H9 (cell line): Measurements from ENCODE around the gene FOXP2. TPM values are rescaled to one million over a fixed set of nuclear protein-coding genes. Genes with fewer than 3 reads are reported as not detected.
A peak's percentile ranks its signal among the peaks of the same experiment; 100 is the strongest.

Experiments
- DNase-seq: peaks from one replicate; pipeline ENCODE4 v3.0.0-alpha.2; 2017
- H2AFZ ChIP-seq: one replicate; pipeline ENCODE4 v1.6.1; 2013; ENCODE audit warnings: mild to moderate bottlenecking, low read length, control low read depth, moderate library complexity
- H2AK5ac ChIP-seq: 2 replicates; pipeline ENCODE4 v1.6.1; 2013; ENCODE audit warnings: low read length, control low read depth, mixed read lengths; ENCODE audit not compliant: insufficient read length
- H2BK120ac ChIP-seq: one replicate; pipeline ENCODE4 v1.6.1; 2013; ENCODE audit warnings: low read depth, mild to moderate bottlenecking, low read length, control low read depth, inconsistent platforms; ENCODE audit not compliant: poor library complexity, severe bottlenecking
- H2BK12ac ChIP-seq: 2 replicates; pipeline ENCODE4 v1.6.1; 2013; ENCODE audit warnings: low read length, control low read depth, mixed read lengths, low read depth; ENCODE audit not compliant: insufficient read length
- H2BK15ac ChIP-seq: 2 replicates; pipeline ENCODE4 v1.6.1; 2013; ENCODE audit warnings: low read depth, low read length, control low read depth
- H2BK20ac ChIP-seq: one replicate; pipeline ENCODE4 v1.6.1; 2013; ENCODE audit warnings: low read depth, mild to moderate bottlenecking, low read length, control low read depth, inconsistent platforms; ENCODE audit not compliant: poor library complexity, severe bottlenecking
- H2BK5ac ChIP-seq: 2 replicates; pipeline ENCODE4 v1.6.1; 2013; ENCODE audit warnings: low read length, control low read depth, mixed read lengths; ENCODE audit not compliant: insufficient read length
- H3K14ac ChIP-seq: 2 replicates; pipeline ENCODE4 v1.6.1; 2013; ENCODE audit warnings: low read length, control low read depth; ENCODE audit not compliant: insufficient read depth
- H3K18ac ChIP-seq: 2 replicates; pipeline ENCODE4 v1.6.1; 2013; ENCODE audit warnings: low read depth, mild to moderate bottlenecking, mixed read lengths, low read length, control low read depth; ENCODE audit not compliant: insufficient read length
- H3K23ac ChIP-seq: 2 replicates; pipeline ENCODE4 v1.6.1; 2013; ENCODE audit warnings: low read length, control low read depth, mixed read lengths, low read depth; ENCODE audit not compliant: insufficient read length
- H3K23me2 ChIP-seq: 2 replicates; pipeline ENCODE4 v1.6.1; 2013; ENCODE audit warnings: low read depth, mild to moderate bottlenecking, mixed read lengths, low read length, control low read depth; ENCODE audit not compliant: insufficient read length, poor library complexity, severe bottlenecking
- H3K27ac ChIP-seq: 2 replicates; pipeline ENCODE4 v1.5.1; 2013; ENCODE audit warnings: low read length, control low read depth, mixed read lengths, low read depth; ENCODE audit not compliant: insufficient read length
- H3K27me3 ChIP-seq: 2 replicates; pipeline ENCODE4 v1.6.1; 2013; ENCODE audit warnings: low read length, control low read depth, inconsistent platforms; ENCODE audit not compliant: insufficient read depth
- H3K4ac ChIP-seq: 2 replicates; pipeline ENCODE4 v1.6.1; 2013; ENCODE audit warnings: low read depth, mild to moderate bottlenecking, control low read depth, inconsistent platforms, low read length, moderate library complexity
- H3K4me1 ChIP-seq: 2 replicates; pipeline ENCODE4 v1.6.1; 2013; ENCODE audit warnings: low read length, control low read depth, inconsistent platforms; ENCODE audit not compliant: insufficient read depth
- H3K4me2 ChIP-seq: 2 replicates; pipeline ENCODE4 v1.6.1; 2013; ENCODE audit warnings: low read length, control low read depth, mixed read lengths; ENCODE audit not compliant: insufficient read length, insufficient read depth
- H3K56ac ChIP-seq: 2 replicates; pipeline ENCODE4 v1.6.1; 2013; ENCODE audit warnings: low read depth, mild to moderate bottlenecking, mixed read lengths, low read length, control low read depth; ENCODE audit not compliant: insufficient read length
- H3K79me1 ChIP-seq: 2 replicates; pipeline ENCODE4 v1.6.1; 2013; ENCODE audit warnings: low read depth, mild to moderate bottlenecking, moderate library complexity, low read length, control low read depth, inconsistent platforms; ENCODE audit not compliant: insufficient read depth, poor library complexity, severe bottlenecking
- H3K79me2 ChIP-seq: 2 replicates; pipeline ENCODE4 v1.6.1; 2013; ENCODE audit warnings: low read length, control low read depth, inconsistent platforms; ENCODE audit not compliant: insufficient read depth
- H3K9ac ChIP-seq: 2 replicates; pipeline ENCODE4 v1.6.1; 2013; ENCODE audit warnings: low read length, control low read depth, mixed read lengths; ENCODE audit not compliant: insufficient read length; ENCODE audit errors: extremely low read depth
- H3K9me3 ChIP-seq: one replicate; pipeline ENCODE4 v1.6.1; 2013; ENCODE audit warnings: low read depth, low read length, inconsistent platforms; ENCODE audit not compliant: control insufficient read depth
- H3T11ph ChIP-seq: one replicate; pipeline ENCODE4 v1.6.1; 2013; ENCODE audit warnings: mild to moderate bottlenecking, low read length, control low read depth, inconsistent platforms
- H4K20me1 ChIP-seq: one replicate; pipeline ENCODE4 v1.6.1; 2013; ENCODE audit not compliant: control insufficient read depth, insufficient read length, insufficient read depth
- H4K5ac ChIP-seq: 2 replicates; pipeline ENCODE4 v1.6.1; 2013; ENCODE audit warnings: low read depth, mild to moderate bottlenecking, mixed read lengths, low read length, control low read depth; ENCODE audit not compliant: insufficient read length
- H4K8ac ChIP-seq: replicated peaks from 2 replicates; pipeline ENCODE4 v1.6.1; 2013; ENCODE audit warnings: low read length, control low read depth, mixed read lengths, low read depth; ENCODE audit not compliant: insufficient read length
- H4K91ac ChIP-seq: 2 replicates; pipeline ENCODE4 v1.6.1; 2013; ENCODE audit warnings: low read depth, mild to moderate bottlenecking, moderate library complexity, mixed read lengths, low read length, control low read depth; ENCODE audit not compliant: insufficient read length
- H3K27ac Mint-ChIP-seq, 3 experiments: 2 replicates in 2 of 3; 3 replicates in 1 of 3; pipeline ENCODE4 v1.8.0; 2020 to 2021; ENCODE audit warnings: mixed read lengths in 3 of 3, mild to moderate bottlenecking in 1 of 3, moderate library complexity in 1 of 3
- H3K27me3 Mint-ChIP-seq: 2 replicates; pipeline ENCODE4 v1.8.0; 2021; ENCODE audit warnings: low read depth, mild to moderate bottlenecking, moderate library complexity, mixed read lengths
- H3K36me3 Mint-ChIP-seq, 3 experiments: 2 replicates in 2 of 3; 3 replicates in 1 of 3; pipeline ENCODE4 v1.8.0; 2020 to 2021; ENCODE audit warnings: low read depth in 3 of 3, mixed read lengths in 3 of 3; ENCODE audit not compliant: insufficient read depth in 1 of 3
- H3K4me1 Mint-ChIP-seq, 2 experiments: 2 replicates each; pipeline ENCODE4 v1.8.0; 2020; ENCODE audit warnings: mixed read lengths in 2 of 2
- H3K4me3 Mint-ChIP-seq, 2 experiments: 2 replicates in 1 of 2; 3 replicates in 1 of 2; pipeline ENCODE4 v1.8.0; 2020 to 2021; ENCODE audit warnings: mild to moderate bottlenecking in 2 of 2, mixed read lengths in 2 of 2, moderate library complexity in 1 of 2
- H3K9me3 Mint-ChIP-seq, 2 experiments: 2 replicates in 1 of 2; 3 replicates in 1 of 2; pipeline ENCODE4 v1.8.0; 2020; ENCODE audit warnings: mild to moderate bottlenecking in 2 of 2, mixed read lengths in 2 of 2, moderate library complexity in 1 of 2
- WGBS: extraction: QIAGEN DNeasy Blood & Tissue Kit; methylation state at CpG from one replicate; pipeline ENCODE4 v1.1.7; 2013; ENCODE audit warnings: missing lambda C conversion rate, low lambda C conversion rate, mixed read lengths; ENCODE audit not compliant: insufficient read length; ENCODE audit errors: extremely low coverage; 5-methylcytosine and 5-hydroxymethylcytosine counted together
- total RNA-seq: library from RNA; stranded (reverse); gene quantifications from 2 replicates; pipeline ENCODE4 v1.2.1, GENCODE V29; 2021
- TF ChIP-seq, protein P1 (sequence below): fragments of 200-600 bp; sonication (generic); conservative IDR thresholded peaks from 3 replicates; pipeline ENCODE4 v1.8.0; 2021; ENCODE audit warnings: antibody characterized with exemption, mild to moderate bottlenecking

Gene FOXP2
- total RNA-seq, 1 experiment from 2014 or later, result not detected

DNA sequence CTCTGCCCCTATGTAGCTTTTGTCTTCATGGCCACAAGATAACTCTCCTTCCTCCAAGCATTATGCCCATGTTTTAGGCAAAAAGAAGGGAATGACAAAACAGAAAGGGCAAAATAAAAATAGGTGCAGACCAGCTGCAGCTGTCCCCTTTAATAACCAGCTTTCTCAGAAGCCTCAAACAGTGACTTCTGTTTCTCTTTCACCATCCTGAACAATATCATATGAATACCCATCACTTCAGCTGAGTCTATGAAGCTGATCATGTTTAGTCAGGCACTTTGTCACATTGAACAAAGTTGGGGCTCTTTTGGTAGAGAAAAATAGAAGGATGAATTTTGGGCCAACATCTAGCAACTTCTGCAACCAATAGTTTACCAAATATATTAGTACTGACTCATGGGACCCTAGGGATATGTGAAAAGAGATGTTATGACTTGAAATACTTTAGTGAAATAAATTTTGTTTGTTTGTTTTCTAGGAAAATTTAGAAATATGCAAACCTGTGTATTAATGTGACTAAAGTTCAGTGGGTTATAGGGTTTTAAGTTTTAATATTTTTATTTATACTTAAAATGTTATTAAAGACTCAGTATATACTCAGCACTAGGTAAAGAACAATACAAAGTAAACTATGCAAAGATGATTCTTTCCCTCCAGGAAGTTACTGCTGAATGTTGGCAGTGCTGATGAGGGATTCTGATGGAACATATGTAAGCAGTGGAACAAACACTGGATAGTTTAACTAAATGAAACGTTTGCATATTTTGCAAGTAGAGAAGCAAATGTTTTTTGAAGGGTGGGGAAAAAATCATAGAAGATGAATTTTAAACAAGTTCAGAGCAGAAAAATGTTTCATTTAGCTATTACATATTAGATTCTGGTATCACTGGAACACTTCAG, 133.7 kb downstream of the FOXP2 start:
- H3K9ac ChIP-seq, result no peak overlapping the region
- H2BK12ac ChIP-seq, result no peak overlapping the region
- H2AK5ac ChIP-seq, result no peak overlapping the region
- peak overlapping the region in 1 of 3 experiments; percentile 59; a peak in 1 of 7 replicates for H3K27ac Mint-ChIP-seq
- H3K36me3 Mint-ChIP-seq, result no peaks in the 10 kb centered on the region
- no peaks in the 10 kb centered on the region for H4K20me1 ChIP-seq
- no peak overlapping the region for H3K18ac ChIP-seq
- H2BK20ac ChIP-seq, result no peak overlapping the region
- H3K4ac ChIP-seq, result no peak overlapping the region
- H3K79me2 ChIP-seq, result no peaks in the 10 kb centered on the region
- no peak overlapping the region for H4K91ac ChIP-seq
- no peaks in the 10 kb centered on the region for H3K9me3 ChIP-seq
- no peak overlapping the region for H4K5ac ChIP-seq
- H3K4me3 Mint-ChIP-seq, result no peak overlapping the region
- TF ChIP-seq, protein P1, sequence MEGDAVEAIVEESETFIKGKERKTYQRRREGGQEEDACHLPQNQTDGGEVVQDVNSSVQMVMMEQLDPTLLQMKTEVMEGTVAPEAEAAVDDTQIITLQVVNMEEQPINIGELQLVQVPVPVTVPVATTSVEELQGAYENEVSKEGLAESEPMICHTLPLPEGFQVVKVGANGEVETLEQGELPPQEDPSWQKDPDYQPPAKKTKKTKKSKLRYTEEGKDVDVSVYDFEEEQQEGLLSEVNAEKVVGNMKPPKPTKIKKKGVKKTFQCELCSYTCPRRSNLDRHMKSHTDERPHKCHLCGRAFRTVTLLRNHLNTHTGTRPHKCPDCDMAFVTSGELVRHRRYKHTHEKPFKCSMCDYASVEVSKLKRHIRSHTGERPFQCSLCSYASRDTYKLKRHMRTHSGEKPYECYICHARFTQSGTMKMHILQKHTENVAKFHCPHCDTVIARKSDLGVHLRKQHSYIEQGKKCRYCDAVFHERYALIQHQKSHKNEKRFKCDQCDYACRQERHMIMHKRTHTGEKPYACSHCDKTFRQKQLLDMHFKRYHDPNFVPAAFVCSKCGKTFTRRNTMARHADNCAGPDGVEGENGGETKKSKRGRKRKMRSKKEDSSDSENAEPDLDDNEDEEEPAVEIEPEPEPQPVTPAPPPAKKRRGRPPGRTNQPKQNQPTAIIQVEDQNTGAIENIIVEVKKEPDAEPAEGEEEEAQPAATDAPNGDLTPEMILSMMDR, result no peak
- H4K8ac ChIP-seq, result no peak overlapping the region
- no peaks in the 10 kb centered on the region for H3K4me1 ChIP-seq
- no peak for DNase-seq
- WGBS, result no CpG with 5 or more reads among the region's 1 CpG
- no peak overlapping the region for H3K56ac ChIP-seq
- no peaks in the 10 kb centered on the region for H3K79me1 ChIP-seq
- no peaks in the 10 kb centered on the region; the same call in 1 of the 2 replicates for H3K27me3 Mint-ChIP-seq
- H3K23me2 ChIP-seq, result no peaks in the 10 kb centered on the region
- H2BK15ac ChIP-seq, result no peak overlapping the region
- no peak overlapping the region for H3T11ph ChIP-seq
- H3K9me3 Mint-ChIP-seq, result no peaks in the 10 kb centered on the region
- no peak overlapping the region for H3K14ac ChIP-seq
- no peak overlapping the region for H2BK120ac ChIP-seq
- no peak overlapping the region for H3K23ac ChIP-seq
- no peak overlapping the region for H3K27ac ChIP-seq
- no peak overlapping the region for H3K4me2 ChIP-seq
- H3K4me1 Mint-ChIP-seq, result no peaks in the 10 kb centered on the region
- H2AFZ ChIP-seq, result no peak overlapping the region
- H2BK5ac ChIP-seq, result no peak overlapping the region
- H3K27me3 ChIP-seq, result no peaks in the 10 kb centered on the region
